ENCODE results near the gene RPL28. TPM values are rescaled to one million over a fixed set of nuclear protein-coding genes. Genes with fewer than 3 reads are reported as not detected.

The RPL28 gene
- total and polyA plus RNA-seq, 9 donors = 391 to 2,645 (median 2,257) TPM

- Histone ChIP-seq H3K27me3 (no peaks in the 10 kb centered on the region), H3K4me1 (ENCODE audit: insufficient read depth) (peaks cover 9% of the 10 kb centered on the region), H3K27ac (peak overlapping the region; percentile 64 to 70), H3K9me3 (no peaks in the 10 kb centered on the region), H3K4me3 (peak overlapping the region; percentile 93), H3K36me3 (no peaks in the 10 kb centered on the region)
- DNase-seq = peak in 3 of 5 donors; percentile 35 to 64 (median 59)
- intact Hi-C loops (cut with DNase I) = loop anchor here in 1 of 4 donors (5.0 kb wide), 1 partner anchor 42 kb away; the partner anchor contains the start of gene TMEM238
- TF ChIP-seq EP300 (IDR thresholded peaks at IDR 0.05) = no peak
- no peak for TF ChIP-seq CTCF (IDR thresholded peaks at IDR 0.05)
- TF ChIP-seq POLR2A (IDR thresholded peaks at IDR 0.05) = no peak
- WGBS, 3 donors = 2% methylated on average over 39 to 44 of the region's 44 CpGs
These were observed 45.6 kb upstream of the RPL28 start for GRCh38 chr19:55339889-55340783.

- peak overlapping the region in 1 of 2 donors; percentile 70 for H3K27ac ChIP-seq
- intact Hi-C loops (cut with DNase I) = loop anchor here in 1 of 4 donors (5.0 kb wide), 1 partner anchor 42 kb away; the partner anchor contains the start of gene TMEM238
- no peak for TF ChIP-seq CTCF (IDR thresholded peaks at IDR 0.05)
- TF ChIP-seq EP300 (IDR thresholded peaks at IDR 0.05) = no peak
- no peak for TF ChIP-seq POLR2A (IDR thresholded peaks at IDR 0.05)
These were observed 45.0 kb upstream of the RPL28 start for GRCh38 chr19:55340784-55341147.

GRCh38 chr19:55341171-55341588 lies 44.6 kb upstream of the RPL28 start:
- Histone ChIP-seq H3K4me1 (ENCODE audit: insufficient read depth) (peaks cover 9% of the 10 kb centered on the region), H3K27ac (peak overlapping the region in 1 of 2 donors; percentile 14), H3K27me3 (no peaks in the 10 kb centered on the region), H3K4me3 (peak overlapping the region; percentile 93), H3K9me3 (no peaks in the 10 kb centered on the region), H3K36me3 (no peaks in the 10 kb centered on the region)
- peak; percentile 67 to 75 (median 68) for DNase-seq
- TF ChIP-seq POLR2A (IDR thresholded peaks at IDR 0.05) = no peak
- TF ChIP-seq EP300 (IDR thresholded peaks at IDR 0.05) = no peak
- TF ChIP-seq CTCF (IDR thresholded peaks at IDR 0.05) = no peak
- 3 to 4% (median 3%) methylated on average over 5 to 15 of the region's 15 CpGs for WGBS, 3 donors
- intact Hi-C loops (cut with DNase I) = loop anchor here in 1 of 4 donors (5.0 kb wide), 1 partner anchor 41 kb away; the partner anchor contains the start of gene TMEM238

More at GRCh38 chr19:55340784-55341147, 45.0 kb upstream of the RPL28 start:
- H3K27me3 ChIP-seq = no peaks in the 10 kb centered on the region
- peak overlapping the region; percentile 93 for H3K4me3 ChIP-seq
- 1 to 3% (median 2%) methylated on average over 24 of the region's 24 CpGs for WGBS, 3 donors
- peaks cover 9% of the 10 kb centered on the region for H3K4me1 ChIP-seq (ENCODE audit: insufficient read depth)
- no peaks in the 10 kb centered on the region for H3K36me3 ChIP-seq
- DNase-seq = peak in 2 of 5 donors; percentile 35 to 54
- H3K9me3 ChIP-seq = no peaks in the 10 kb centered on the region

- H3K4me1 ChIP-seq (ENCODE audit: insufficient read depth) = peaks cover 9% of the 10 kb centered on the region
- H3K27ac ChIP-seq = no peak overlapping the region
- H3K4me3 ChIP-seq = peak overlapping the region; percentile 93
- WGBS, 3 donors = 74 to 80% (median 79%) methylated on average over 39 to 50 of the region's 50 CpGs
- no peaks in the 10 kb centered on the region for H3K9me3 ChIP-seq
- H3K27me3 ChIP-seq = no peaks in the 10 kb centered on the region
- intact Hi-C loops (cut with DNase I) = loop anchor here in 1 of 4 donors (5.0 kb wide), 1 partner anchor 40 kb away; the partner anchor contains the start of gene TMEM238
- TF ChIP-seq POLR2A (IDR thresholded peaks at IDR 0.05) (no peak), EP300 (IDR thresholded peaks at IDR 0.05) (no peak), CTCF (IDR thresholded peaks at IDR 0.05) (no peak)
- peak in 1 of 5 donors; percentile 46 for DNase-seq
- no peaks in the 10 kb centered on the region for H3K36me3 ChIP-seq
These were observed 43.9 kb upstream of the RPL28 start for GRCh38 chr19:55341595-55342531.

Measured in ovary (tissue), 9 donors.